ENCODE results near the gene CORIN.
"Not testable (repeated sequence)": the region's sequence is repeated elsewhere in the genome, so short reads cannot be mapped to it uniquely, and the experiment has no call there.

Gene CORIN

GRCh38 chr4:47831026-47831679 lies 6.7 kb downstream of the CORIN start:
- no peak for DNase-seq

DNA sequence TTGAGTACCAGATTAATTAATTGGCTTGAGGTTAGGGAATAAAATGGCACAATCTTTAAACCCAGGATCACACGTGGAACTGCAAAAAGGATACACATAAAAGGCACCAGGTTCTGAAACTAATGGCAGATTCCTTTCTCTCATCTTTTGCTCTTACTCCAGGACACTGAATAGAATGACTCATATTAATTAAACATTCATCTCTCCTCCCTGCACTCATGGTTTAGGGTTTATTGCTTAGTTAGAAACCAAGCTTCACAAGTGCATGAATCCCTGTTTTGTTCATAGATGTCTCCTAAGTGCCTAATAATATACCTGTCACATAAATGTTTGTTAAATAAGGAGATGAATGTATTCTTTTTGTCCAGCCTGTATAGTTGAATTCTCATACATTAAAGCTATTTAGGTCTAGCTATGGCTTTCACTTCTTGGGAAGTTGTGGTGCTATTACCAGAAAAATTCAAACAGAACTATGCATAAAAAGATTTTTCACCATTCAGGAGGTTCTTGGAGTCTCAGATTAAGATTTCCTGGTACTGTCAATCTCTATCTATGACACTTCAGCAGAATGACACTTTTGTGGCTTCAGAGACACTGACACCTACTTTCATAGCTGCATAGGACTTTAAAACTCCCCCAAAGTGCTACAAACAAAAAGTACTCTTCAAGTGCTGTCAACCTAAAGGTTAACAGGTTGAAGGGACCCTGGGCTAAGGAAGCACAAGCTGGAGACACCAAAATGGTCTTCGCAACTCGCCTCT lies 7.4 kb downstream of the CORIN start:
- DNase-seq, result no peak

GRCh38 chr4:47829438-47829837 lies 8.4 kb downstream of the CORIN start:
- no peak for DNase-seq

GRCh38 chr4:47827343-47828047 lies 10.4 kb downstream of the CORIN start:
- no peak for DNase-seq

- DNase-seq, result no peak
These were observed 13.0 kb downstream of the CORIN start for GRCh38 chr4:47824840-47825239.

GRCh38 chr4:47819178-47819577 lies 18.7 kb downstream of the CORIN start:
- DNase-seq, result no peak

DNA sequence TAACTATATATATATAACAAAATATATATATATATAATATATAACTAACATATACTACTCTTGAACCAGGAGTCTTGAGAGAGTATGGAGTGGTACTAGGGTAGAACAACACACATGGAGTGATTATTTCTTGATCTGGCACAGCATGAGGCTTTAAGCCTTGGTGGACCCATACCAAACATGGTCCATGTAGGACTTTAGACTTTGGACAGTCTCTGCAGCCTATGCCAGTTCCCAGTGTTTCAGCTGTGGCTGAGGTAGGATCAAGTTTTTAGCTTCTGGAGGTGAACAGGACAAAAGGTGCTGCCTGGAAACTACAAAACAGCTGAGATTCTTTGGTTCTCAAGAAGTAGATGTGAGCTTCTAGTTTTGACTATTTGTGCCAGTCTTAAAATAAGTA lies 20.6 kb downstream of the CORIN start:
- no peak for DNase-seq

- no peak for DNase-seq
These were observed 21.1 kb downstream of the CORIN start for GRCh38 chr4:47816748-47817147.

DNA sequence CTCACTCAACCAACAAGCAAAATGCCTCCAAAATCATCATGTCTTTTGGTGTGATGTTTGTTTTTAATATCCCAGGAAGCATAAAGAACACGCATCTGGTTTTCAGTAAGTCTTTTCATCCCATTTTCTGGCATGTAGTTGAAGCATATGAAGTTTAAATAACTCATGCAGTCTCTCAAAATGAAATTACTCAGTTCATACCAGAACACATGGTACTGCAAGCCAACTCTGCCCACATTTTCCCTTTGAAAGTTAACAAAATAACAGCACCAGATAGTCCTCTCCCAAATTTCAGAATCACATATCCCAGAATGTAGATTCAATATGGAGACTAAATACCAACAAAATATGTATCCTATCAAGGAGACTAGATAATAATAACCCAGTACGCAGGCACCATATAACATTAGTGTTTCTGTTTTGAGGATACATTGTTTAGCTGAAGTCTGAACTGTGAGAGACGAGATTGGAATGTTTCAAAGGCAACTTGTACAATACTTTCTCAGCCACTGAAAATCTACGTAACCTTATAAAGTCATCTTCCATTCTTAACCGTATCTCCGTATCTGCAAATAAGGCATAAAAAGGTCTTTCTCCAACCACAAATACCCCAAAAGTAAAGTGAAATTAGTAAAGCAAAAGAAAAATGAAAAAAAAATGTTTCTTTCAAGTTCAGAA lies 23.1 kb downstream of the CORIN start:
- no peak for DNase-seq

- no peak for DNase-seq
These were observed 28.1 kb downstream of the CORIN start for GRCh38 chr4:47809654-47810203.

- no peak for DNase-seq
These were observed 33.3 kb downstream of the CORIN start for GRCh38 chr4:47804598-47804997.

DNA sequence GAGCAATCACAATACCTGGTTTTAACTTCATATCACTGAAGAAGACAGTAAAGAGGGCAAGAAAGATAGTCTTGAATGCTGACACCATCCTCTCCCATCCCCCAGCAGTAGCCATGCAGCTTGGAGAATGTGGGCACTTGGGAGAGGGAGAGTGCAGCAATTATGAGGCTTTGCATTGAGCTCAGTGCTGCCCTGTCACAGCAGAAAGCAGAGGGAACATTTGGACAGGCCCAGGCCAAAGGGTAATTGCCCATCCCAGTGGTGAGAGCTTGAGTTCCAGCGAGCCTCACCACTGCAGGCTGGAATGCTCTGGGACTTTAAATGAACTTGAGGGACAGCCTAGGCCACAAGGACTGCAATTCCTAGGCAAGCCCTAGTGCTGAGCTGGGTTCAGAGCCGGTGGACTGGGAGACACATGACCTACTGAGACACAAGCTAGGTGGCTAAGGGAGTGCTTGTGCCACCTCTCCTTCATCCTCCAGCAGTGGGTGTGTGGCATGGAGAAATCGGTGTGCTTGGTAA lies 36.3 kb downstream of the CORIN start:
- no peak for DNase-seq

DNA sequence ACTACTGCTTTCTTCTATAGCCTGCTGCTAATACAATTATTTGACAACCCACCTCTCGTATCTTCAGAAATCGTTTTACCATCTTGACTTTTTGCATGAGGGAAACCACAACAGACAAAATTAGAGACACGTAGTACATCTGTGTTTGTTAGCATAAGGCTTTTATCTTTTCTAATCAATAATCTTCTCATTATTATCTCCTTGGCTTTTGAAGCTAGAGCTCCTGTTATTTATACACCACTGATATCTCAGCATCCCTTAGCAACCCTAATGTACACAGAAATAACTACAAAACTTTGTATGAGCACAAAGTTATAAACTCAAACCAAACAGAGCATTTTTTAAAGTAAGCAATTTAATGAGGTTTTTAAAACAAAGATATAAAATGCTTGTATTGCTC lies 39.7 kb downstream of the CORIN start:
- DNase-seq, result no peak

DNA sequence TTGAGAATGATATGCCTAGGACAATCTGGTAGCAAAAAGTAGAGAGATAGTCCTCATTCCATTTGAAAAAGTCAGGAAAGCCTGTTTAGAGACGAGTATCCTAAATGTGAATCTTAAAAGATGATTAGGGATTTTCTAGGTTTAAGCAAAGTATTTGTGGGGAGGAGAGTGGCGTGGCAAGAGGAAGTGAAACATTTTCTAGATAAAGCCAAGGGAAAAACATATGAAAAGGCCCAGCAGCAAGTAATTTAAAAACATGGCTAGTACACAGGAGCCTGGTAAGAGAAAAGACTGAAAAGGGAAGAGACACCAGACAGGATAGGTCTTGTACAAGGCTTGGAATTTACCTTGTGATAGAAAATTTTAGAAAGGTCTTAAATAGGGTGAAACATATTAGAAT lies 45.9 kb downstream of the CORIN start:
- DNase-seq, result no peak

GRCh38 chr4:47790105-47790504 lies 47.8 kb downstream of the CORIN start:
- DNase-seq, result no peak

GRCh38 chr4:47788126-47788525 lies 49.7 kb downstream of the CORIN start:
- no peak for DNase-seq

- no peak for DNase-seq
These were observed 50.9 kb downstream of the CORIN start for GRCh38 chr4:47786958-47787370.

DNA sequence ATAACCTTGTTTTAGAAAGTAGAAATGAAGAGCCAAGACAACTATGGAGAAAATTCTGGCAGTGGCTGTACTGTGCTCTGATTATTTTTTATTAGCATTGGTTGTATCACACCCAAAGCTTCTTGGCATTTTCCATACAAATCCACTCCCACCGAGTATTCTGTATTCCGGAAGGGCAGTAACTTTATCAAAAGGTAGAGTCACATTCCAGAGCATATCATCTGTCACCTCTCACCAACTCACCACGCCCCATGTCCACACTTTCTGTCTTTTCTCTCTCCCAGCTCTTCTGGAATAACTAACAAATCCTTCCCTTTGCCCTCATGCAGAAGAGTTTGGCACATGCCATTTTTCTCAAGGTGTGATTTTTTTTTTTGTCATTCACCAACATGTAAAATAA lies 52.7 kb downstream of the CORIN start:
- no peak for DNase-seq

- no peak for DNase-seq
These were observed 53.6 kb downstream of the CORIN start for GRCh38 chr4:47784222-47784621.

DNA sequence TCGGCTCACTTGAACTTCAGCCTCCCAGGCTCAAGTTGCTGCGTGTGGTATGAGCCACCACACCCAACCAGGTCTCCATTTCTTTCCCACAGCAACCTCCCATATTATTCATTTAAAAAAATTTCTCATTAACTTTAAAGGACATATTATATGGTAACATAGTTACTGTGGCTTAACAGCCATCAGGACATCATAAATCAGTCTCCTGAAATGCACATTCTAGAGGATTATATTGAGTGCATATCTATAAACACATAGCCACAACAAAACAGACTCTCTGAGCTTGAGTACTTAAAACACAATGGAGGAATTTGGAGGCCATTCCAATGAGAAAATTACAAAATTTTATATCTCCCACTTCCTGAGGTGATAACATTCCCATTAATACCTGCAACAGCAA lies 61.5 kb downstream of the CORIN start:
- no peak for DNase-seq

DNA sequence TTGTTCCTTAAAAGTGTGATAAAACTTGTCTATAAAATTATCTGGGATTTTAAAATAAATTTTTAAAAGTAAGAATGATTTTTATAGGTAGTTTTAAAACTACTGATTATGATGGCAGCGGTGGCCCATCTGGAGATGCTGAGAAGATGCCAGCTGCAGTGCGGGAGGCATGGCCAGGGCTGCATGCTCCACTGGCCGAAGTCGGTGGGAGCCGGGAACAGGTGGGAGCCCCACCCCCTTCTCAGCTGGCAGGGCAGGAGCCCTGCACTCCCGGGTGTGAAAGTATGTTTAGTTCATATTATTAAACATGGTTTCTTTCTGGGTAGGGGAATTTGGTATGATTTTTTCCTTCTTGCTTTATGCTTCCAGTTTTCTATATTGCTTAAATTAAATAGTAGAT lies 63.8 kb downstream of the CORIN start:
- DNase-seq, result no peak

GRCh38 chr4:47771020-47771419 lies 66.8 kb downstream of the CORIN start:
- DNase-seq, result no peak

GRCh38 chr4:47767956-47768355 lies 69.9 kb downstream of the CORIN start:
- DNase-seq, result not testable (repeated sequence)

Data from GF-D8 (cell line).